IMR-90 (cell line): ENCODE data around the gene GRM4. TPM values are rescaled to one million over a fixed set of nuclear protein-coding genes. Genes with fewer than 3 reads are reported as not detected.

Experiments used
- ATAC-seq: fragments of 200-7000 bp; cut with Tn5 transposase; 2 replicates; pipeline ENCODE4 v1.9.1; 2020; ENCODE audit warnings: low read depth, mild to moderate bottlenecking, moderate library complexity
- BruUV-seq: library from RNA; stranded (reverse); fragments of 400-500 nt; replicated peaks from 2 replicates; lab custom pipeline; 2021; lab: Mats Ljungman, UMichigan
- CTCF ChIA-PET: fragments of 300-600 bp; formaldehyde crosslinking; extraction: SDS; loops from one replicate; lab custom pipeline; 2021; ENCODE audit warnings: antibody characterized with exemption; lab: Yijun Ruan, JAX
- POLR2A ChIA-PET: fragments of 300-600 bp; sonication (Branson Sonifier 250); formaldehyde crosslinking; loops from one replicate; lab custom pipeline; 2022; ENCODE audit warnings: antibody characterized with exemption; ENCODE audit not compliant: unreplicated experiment; lab: Charles Lee
- DNase-seq: peaks from one replicate; pipeline ENCODE4 v3.0.0; 2013
- H2AFZ ChIP-seq: replicated peaks from 2 replicates; pipeline ENCODE3; 2013; ENCODE audit warnings: low read length, mild to moderate bottlenecking; ENCODE audit not compliant: poor library complexity
- H2AK5ac ChIP-seq: 2 replicates; pipeline ENCODE4 v1.6.1; 2013; ENCODE audit warnings: low read depth, low read length, inconsistent platforms
- H2AK9ac ChIP-seq: replicated peaks from 2 replicates; pipeline ENCODE3; 2013; ENCODE audit warnings: mild to moderate bottlenecking, low read depth, low read length, moderate library complexity; ENCODE audit not compliant: poor library complexity
- H2BK120ac ChIP-seq: 2 replicates; pipeline ENCODE4 v1.6.1; 2013; ENCODE audit warnings: low read depth, low read length, inconsistent platforms
- H2BK15ac ChIP-seq: 3 replicates; pipeline ENCODE4 v1.6.1; 2013; ENCODE audit warnings: low read depth, low read length, inconsistent platforms
- H2BK20ac ChIP-seq: 2 replicates; pipeline ENCODE4 v1.6.1; 2013; ENCODE audit warnings: low read depth, mild to moderate bottlenecking, inconsistent platforms, low read length, moderate library complexity
- H2BK5ac ChIP-seq: 2 replicates; pipeline ENCODE4 v1.6.1; 2013; ENCODE audit warnings: mild to moderate bottlenecking, low read depth, low read length, inconsistent platforms; ENCODE audit not compliant: poor library complexity, severe bottlenecking
- H3K14ac ChIP-seq: replicated peaks from 2 replicates; pipeline ENCODE4 v1.6.1; 2013; ENCODE audit warnings: low read depth, low read length, inconsistent platforms
- H3K18ac ChIP-seq: 2 replicates; pipeline ENCODE4 v1.6.1; 2013; ENCODE audit warnings: low read depth, low read length, control low read depth
- H3K23ac ChIP-seq: 2 replicates; pipeline ENCODE4 v1.6.1; 2013; ENCODE audit warnings: low read depth, low read length, inconsistent platforms
- H3K27ac ChIP-seq: 2 replicates; pipeline ENCODE4 v1.5.1; 2013; ENCODE audit warnings: mild to moderate bottlenecking, control low read depth, low read length; ENCODE audit not compliant: insufficient read depth
- H3K27me3 ChIP-seq: 2 replicates; pipeline ENCODE4 v1.6.1; 2013; ENCODE audit warnings: low read length; ENCODE audit not compliant: control insufficient read depth, insufficient read depth
- H3K36me3 ChIP-seq: 2 replicates; pipeline ENCODE4 v1.6.1; 2013; ENCODE audit warnings: low read length, mixed read lengths; ENCODE audit not compliant: control insufficient read depth, insufficient read depth
- H3K4ac ChIP-seq: 2 replicates; pipeline ENCODE4 v1.6.1; 2013; ENCODE audit warnings: low read depth, low read length, inconsistent platforms
- H3K4me1 ChIP-seq: 2 replicates; pipeline ENCODE4 v1.6.1; 2013; ENCODE audit warnings: low read length, mixed read lengths; ENCODE audit not compliant: control insufficient read depth, insufficient read depth
- H3K4me2 ChIP-seq: 2 replicates; pipeline ENCODE4 v1.6.1; 2013; ENCODE audit warnings: low read depth, mild to moderate bottlenecking, control low read depth, low read length, moderate library complexity
- H3K4me3 ChIP-seq: 2 replicates; pipeline ENCODE4 v1.5.1; 2013; ENCODE audit warnings: low read depth, mild to moderate bottlenecking, control low read depth, low read length, moderate library complexity; ENCODE audit not compliant: insufficient read depth
- H3K56ac ChIP-seq: 2 replicates; pipeline ENCODE4 v1.6.1; 2013; ENCODE audit warnings: low read length, inconsistent platforms; ENCODE audit not compliant: insufficient read depth; ENCODE audit errors: extremely low read depth
- H3K79me1 ChIP-seq, 2 experiments: 2 replicates each; pipeline ENCODE4 v1.6.1; 2013; ENCODE audit warnings: low read length in 2 of 2, inconsistent platforms in 1 of 2, low read depth in 1 of 2
- H3K9ac ChIP-seq: 2 replicates; pipeline ENCODE4 v1.6.1; 2013; ENCODE audit warnings: low read depth, low read length, control low read depth
- H3K9me1 ChIP-seq: 2 replicates; pipeline ENCODE4 v1.6.1; 2013; ENCODE audit warnings: low read length, inconsistent platforms; ENCODE audit not compliant: insufficient read depth
- H3K9me3 ChIP-seq: 2 replicates; pipeline ENCODE4 v1.6.1; 2013; ENCODE audit warnings: low read length; ENCODE audit not compliant: control insufficient read depth, insufficient read depth
- H4K20me1 ChIP-seq: 2 replicates; pipeline ENCODE4 v1.6.1; 2013; ENCODE audit warnings: low read length, inconsistent platforms; ENCODE audit not compliant: insufficient read depth
- H4K5ac ChIP-seq: 2 replicates; pipeline ENCODE4 v1.6.1; 2013; ENCODE audit warnings: mild to moderate bottlenecking, low read depth, low read length, control low read depth
- H4K8ac ChIP-seq, 2 experiments: 2 replicates each; pipeline ENCODE4 v1.6.1; 2013; ENCODE audit warnings: low read depth in 2 of 2, low read length in 2 of 2, control low read depth in 1 of 2, inconsistent platforms in 1 of 2
- H4K91ac ChIP-seq: 2 replicates; pipeline ENCODE4 v1.6.1; 2013; ENCODE audit warnings: low read depth, low read length, inconsistent platforms; ENCODE audit not compliant: insufficient read depth
- BHLHE40 ChIP-seq: fragments of 150-350 bp; IDR thresholded peaks from 2 replicates; pipeline ENCODE4 v1.6.1; 2016; ENCODE audit warnings: mild to moderate bottlenecking, low read depth, low read length
- CEBPB ChIP-seq: IDR thresholded peaks from 2 replicates; pipeline ENCODE4 v1.6.1; 2012; ENCODE audit warnings: low read depth, low read length, improper control_type of control experiment
- CHD1 ChIP-seq: IDR thresholded peaks from 2 replicates; pipeline ENCODE4 v1.6.1; 2012; ENCODE audit warnings: low read depth, low read length, improper control_type of control experiment
- ELK1 ChIP-seq: fragments of 150-350 bp; IDR thresholded peaks from 2 replicates; pipeline ENCODE4 v1.6.1; 2016; ENCODE audit warnings: low read depth, mild to moderate bottlenecking, low read length, moderate library complexity, borderline replicate concordance
- FOS ChIP-seq: fragments of 150-350 bp; IDR thresholded peaks from 2 replicates; pipeline ENCODE4 v1.6.1; 2016; ENCODE audit warnings: low read depth, low read length
- MAFK ChIP-seq: IDR thresholded peaks from 2 replicates; pipeline ENCODE4 v1.6.1; 2012; ENCODE audit warnings: low read depth, low read length, improper control_type of control experiment
- MAZ ChIP-seq: IDR thresholded peaks from 2 replicates; pipeline ENCODE4 v1.6.1; 2012; ENCODE audit warnings: low read depth, mild to moderate bottlenecking, low read length, improper control_type of control experiment, moderate library complexity, borderline replicate concordance
- MXI1 ChIP-seq: IDR thresholded peaks from 2 replicates; pipeline ENCODE4 v1.6.1; 2012; ENCODE audit warnings: low read depth, mild to moderate bottlenecking, low read length, moderate library complexity, borderline replicate concordance
- NFE2L2 ChIP-seq: fragments of 150-350 bp; IDR thresholded peaks from 2 replicates; pipeline ENCODE4 v1.6.1; 2016; ENCODE audit warnings: low read depth, mild to moderate bottlenecking, low read length
- POLR2A ChIP-seq: IDR thresholded peaks from 2 replicates; pipeline ENCODE4 v1.6.1; 2012; ENCODE audit warnings: mild to moderate bottlenecking, low read depth, low read length
- RAD21 ChIP-seq: IDR thresholded peaks from 2 replicates; pipeline ENCODE4 v1.6.1; 2012; ENCODE audit warnings: low read length, improper control_type of control experiment
- RCOR1 ChIP-seq: IDR thresholded peaks from 2 replicates; pipeline ENCODE4 v1.6.1; 2012; ENCODE audit warnings: mild to moderate bottlenecking, low read length, improper control_type of control experiment; ENCODE audit not compliant: insufficient replicate concordance
- RFX5 ChIP-seq: IDR thresholded peaks from 2 replicates; pipeline ENCODE4 v1.8.0; 2012; ENCODE audit warnings: low read depth, mild to moderate bottlenecking, low read length, moderate library complexity
- SMC3 ChIP-seq: fragments of 150-350 bp; IDR thresholded peaks from 2 replicates; pipeline ENCODE4 v1.6.1; 2016; ENCODE audit warnings: low read depth, mild to moderate bottlenecking, antibody characterized with exemption, low read length, moderate library complexity
- WGBS, 2 experiments: methylation state at CpG; one replicate each; pipeline versions ENCODE4 v1.1.5 to v1.1.7; 2013; ENCODE audit warnings: missing lambda C conversion rate in 2 of 2; ENCODE audit not compliant: insufficient read length in 1 of 2; ENCODE audit errors: extremely low coverage in 2 of 2; 5-methylcytosine and 5-hydroxymethylcytosine counted together
- dilution Hi-C: fragments of 300-500 bp; cut with HindIII; formaldehyde crosslinking; loops from one replicate; pipeline ENCODE4 v1.14.3; 2018; ENCODE audit warnings: low sequenced_read_pairs; ENCODE audit not compliant: unreplicated experiment
- in situ Hi-C: fragments of 300-500 bp; cut with MboI; formaldehyde crosslinking; loops from 3 replicates; pipeline ENCODE4 v1.14.3; 2019; ENCODE audit warnings: low sequenced_read_pairs, inconsistent platforms, mixed read lengths
- intact Hi-C: fragments of 100-400 bp; cut with micrococcal nuclease; formaldehyde crosslinking; loops from 2 replicates; pipeline ENCODE4 v1.10.0; 2022
- polyA plus RNA-seq, 3 experiments: library from polyadenylated mRNA; depleted of rRNA; stranded (reverse); fragments of >200 nt; gene quantifications; 2 replicates each; pipeline ENCODE4 v1.2.3, GENCODE V29; 2012; ENCODE audit warnings: low replicate concordance in 1 of 3
- total RNA-seq: library from RNA; depleted of rRNA; stranded (reverse); fragments of >200 nt; gene quantifications from 2 replicates; pipeline ENCODE4 v1.2.3, GENCODE V29; 2012
- TF ChIP-seq, protein P1 (sequence below): fragments of 150-350 bp; IDR thresholded peaks from 2 replicates; pipeline ENCODE4 v1.6.1; 2017; ENCODE audit warnings: mild to moderate bottlenecking, antibody characterized with exemption, low read length, low read depth
- TF ChIP-seq, protein P2 (sequence below): conservative IDR thresholded peaks from 2 replicates; pipeline ENCODE4 v1.5.1; 2012; ENCODE audit warnings: mild to moderate bottlenecking, low read depth, low read length, improper control_type of control experiment

Gene GRM4
- total and polyA plus RNA-seq, 2 of the 4 experiments (the other 2 are of a cell fraction), result 0.02 TPM; not detected in 1

DNA sequence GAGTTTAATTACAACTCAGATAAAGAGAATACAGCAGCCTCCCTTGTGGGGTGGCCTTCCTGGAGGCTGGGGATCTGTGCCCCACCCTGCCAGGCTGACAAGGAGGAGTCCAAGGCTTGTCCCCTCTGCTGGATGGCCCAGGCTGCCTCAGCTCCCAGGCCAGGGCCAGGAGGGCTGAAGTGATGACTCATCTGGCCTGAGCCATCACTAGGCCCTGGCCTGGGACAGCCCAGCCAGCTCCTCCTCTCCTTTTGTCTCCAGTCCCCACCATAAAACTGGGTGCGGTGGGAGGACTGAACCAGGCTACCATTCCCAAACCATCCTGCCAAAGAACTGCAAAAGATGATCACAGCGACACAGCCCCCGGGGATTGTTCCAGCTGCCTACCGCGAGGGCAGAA lies 15.0 kb downstream of the GRM4 start:
- dilution Hi-C loops, result no loop called here
- Histone ChIP-seq H2AFZ (no peak overlapping the region), H3K4me1 (no peaks in the 10 kb centered on the region), H3K9me3 (no peaks in the 10 kb centered on the region), H3K79me1 (no peaks in the 10 kb centered on the region), H3K4me2 (no peak overlapping the region), H4K8ac (no peak overlapping the region), H2AK5ac (no peak overlapping the region), H3K36me3 (no peaks in the 10 kb centered on the region), H3K9ac (no peak overlapping the region), H4K91ac (no peak overlapping the region), H3K27ac (no peak overlapping the region), H4K20me1 (no peaks in the 10 kb centered on the region), H3K27me3 (peaks cover 35% of the 10 kb centered on the region), H2AK9ac (no peak overlapping the region), H3K14ac (no peak overlapping the region), H3K56ac (no peak overlapping the region), H4K5ac (no peak overlapping the region), H3K18ac (no peak overlapping the region), H2BK20ac (no peak overlapping the region), H3K4ac (no peak overlapping the region), H2BK5ac (no peak overlapping the region), H3K9me1 (no peaks in the 10 kb centered on the region), H3K4me3 (no peak overlapping the region), H2BK15ac (no peak overlapping the region), H2BK120ac (no peak overlapping the region), H3K23ac (no peak overlapping the region)
- intact Hi-C loops, result no loop called here
- BruUV-seq, result no TSS peak
- no peak for DNase-seq
- ChIA-PET CTCF (no interaction called here), POLR2A (no interaction called here)
- no peak for ATAC-seq
- 67% methylated on average over 1 of the region's 5 CpGs; no CpG with 5 or more reads in 1 of the 2 experiments for WGBS, 2 experiments
- in situ Hi-C loops, result no loop called here
- TF ChIP-seq SMC3, result no peak
- no peak for TF ChIP-seq RAD21
- no peak for TF ChIP-seq BHLHE40
- TF ChIP-seq RFX5, result no peak
- TF ChIP-seq, protein P1, sequence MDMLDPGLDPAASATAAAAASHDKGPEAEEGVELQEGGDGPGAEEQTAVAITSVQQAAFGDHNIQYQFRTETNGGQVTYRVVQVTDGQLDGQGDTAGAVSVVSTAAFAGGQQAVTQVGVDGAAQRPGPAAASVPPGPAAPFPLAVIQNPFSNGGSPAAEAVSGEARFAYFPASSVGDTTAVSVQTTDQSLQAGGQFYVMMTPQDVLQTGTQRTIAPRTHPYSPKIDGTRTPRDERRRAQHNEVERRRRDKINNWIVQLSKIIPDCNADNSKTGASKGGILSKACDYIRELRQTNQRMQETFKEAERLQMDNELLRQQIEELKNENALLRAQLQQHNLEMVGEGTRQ, result no peak
- TF ChIP-seq CHD1, result no peak
- TF ChIP-seq CEBPB, result no peak
- TF ChIP-seq MXI1, result no peak
- no peak for TF ChIP-seq ELK1
- TF ChIP-seq, protein P2, sequence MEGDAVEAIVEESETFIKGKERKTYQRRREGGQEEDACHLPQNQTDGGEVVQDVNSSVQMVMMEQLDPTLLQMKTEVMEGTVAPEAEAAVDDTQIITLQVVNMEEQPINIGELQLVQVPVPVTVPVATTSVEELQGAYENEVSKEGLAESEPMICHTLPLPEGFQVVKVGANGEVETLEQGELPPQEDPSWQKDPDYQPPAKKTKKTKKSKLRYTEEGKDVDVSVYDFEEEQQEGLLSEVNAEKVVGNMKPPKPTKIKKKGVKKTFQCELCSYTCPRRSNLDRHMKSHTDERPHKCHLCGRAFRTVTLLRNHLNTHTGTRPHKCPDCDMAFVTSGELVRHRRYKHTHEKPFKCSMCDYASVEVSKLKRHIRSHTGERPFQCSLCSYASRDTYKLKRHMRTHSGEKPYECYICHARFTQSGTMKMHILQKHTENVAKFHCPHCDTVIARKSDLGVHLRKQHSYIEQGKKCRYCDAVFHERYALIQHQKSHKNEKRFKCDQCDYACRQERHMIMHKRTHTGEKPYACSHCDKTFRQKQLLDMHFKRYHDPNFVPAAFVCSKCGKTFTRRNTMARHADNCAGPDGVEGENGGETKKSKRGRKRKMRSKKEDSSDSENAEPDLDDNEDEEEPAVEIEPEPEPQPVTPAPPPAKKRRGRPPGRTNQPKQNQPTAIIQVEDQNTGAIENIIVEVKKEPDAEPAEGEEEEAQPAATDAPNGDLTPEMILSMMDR, result no peak
- no peak for TF ChIP-seq FOS
- TF ChIP-seq NFE2L2, result no peak
- TF ChIP-seq MAZ, result no peak
- TF ChIP-seq RCOR1, result no peak
- no peak for TF ChIP-seq POLR2A
- TF ChIP-seq MAFK, result no peak
